ENCODE results near the gene SLC6A18. TPM values are rescaled to one million over a fixed set of nuclear protein-coding genes. Genes with fewer than 3 reads are reported as not detected.

The SLC6A18 gene
- total RNA-seq, 2 donors from 2014 or later, result not detected

DNA sequence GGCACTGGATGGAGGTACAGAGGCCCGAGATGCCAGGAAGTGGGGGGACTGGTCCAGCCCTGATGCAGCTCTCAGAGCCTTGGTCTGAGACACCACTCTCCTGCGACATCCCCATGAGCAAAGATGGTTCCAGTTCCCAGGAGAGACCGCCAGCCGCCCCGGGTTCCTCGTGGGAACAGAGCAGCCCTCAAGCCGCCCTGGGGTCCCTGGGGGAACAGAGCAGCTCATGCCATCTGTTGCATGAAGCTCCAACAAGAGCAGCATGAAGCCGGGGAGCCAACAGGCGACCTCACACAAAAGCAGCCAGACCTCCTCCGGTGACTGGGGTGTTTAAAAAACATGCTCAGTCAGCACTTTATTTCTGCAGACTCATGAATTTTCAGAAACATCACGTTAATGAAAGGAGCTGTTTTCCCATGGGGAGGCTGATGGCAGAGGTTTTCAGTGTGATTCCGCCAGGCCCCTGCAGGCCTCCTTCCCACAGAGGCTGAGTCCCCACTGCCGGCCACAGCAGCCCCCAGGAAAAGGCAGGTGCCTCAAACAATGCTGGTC, 6.2 kb downstream of the SLC6A18 start:
- Mint-ChIP-seq H3K27ac (no peak overlapping the region), H3K27me3 (peaks cover 28% of the 10 kb centered on the region in 2 donors), H3K9me3 (peaks cover 5% of the 10 kb centered on the region), H3K36me3 (peaks cover 8% of the 10 kb centered on the region), H3K4me1 (ENCODE audit: low read depth in 2 of 2) (peaks cover 11 to 16% of the 10 kb centered on the region in 2 donors), H3K4me3 (no peak overlapping the region)
- no peak for ATAC-seq
- DNase-seq (ENCODE audit: low spot score), result no peak

DNA sequence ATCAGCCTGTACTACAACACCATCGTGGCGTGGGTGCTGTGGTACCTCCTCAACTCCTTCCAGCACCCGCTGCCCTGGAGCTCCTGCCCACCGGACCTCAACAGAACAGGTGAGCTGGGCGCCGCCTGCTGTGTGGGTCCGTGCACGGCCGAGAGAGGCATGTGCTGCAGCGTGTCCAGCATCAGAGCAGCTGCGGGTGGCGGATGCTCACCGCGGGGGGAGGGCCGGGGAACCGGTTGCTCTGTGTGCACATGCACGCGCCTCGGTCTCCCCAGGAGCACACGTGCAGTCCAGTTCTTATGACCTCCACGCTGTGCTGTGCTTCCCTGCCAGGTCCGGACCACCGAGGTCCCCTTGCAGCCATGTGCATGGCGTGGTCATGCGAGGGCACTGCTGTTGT, 7.6 kb downstream of the SLC6A18 start:
- peaks cover 20 to 27% of the 10 kb centered on the region in 2 donors for H3K27me3 Mint-ChIP-seq
- peaks cover 7% of the 10 kb centered on the region for H3K9me3 Mint-ChIP-seq
- H3K4me3 Mint-ChIP-seq, result no peak overlapping the region
- peaks cover 8% of the 10 kb centered on the region for H3K36me3 Mint-ChIP-seq
- ATAC-seq, result no peak
- peaks cover 6 to 8% of the 10 kb centered on the region in 2 donors for H3K4me1 Mint-ChIP-seq (ENCODE audit: low read depth in 2 of 2)
- H3K27ac Mint-ChIP-seq, result no peak overlapping the region
- DNase-seq (ENCODE audit: low spot score), result no peak

GRCh38 chr5:1235379-1235778, 10.2 kb downstream of the SLC6A18 start:
- peaks cover 7% of the 10 kb centered on the region for H3K9me3 Mint-ChIP-seq
- peaks cover 6 to 8% of the 10 kb centered on the region in 2 donors for H3K27me3 Mint-ChIP-seq
- H3K27ac Mint-ChIP-seq, result no peak overlapping the region
- H3K36me3 Mint-ChIP-seq, result peaks cover 8% of the 10 kb centered on the region
- H3K4me3 Mint-ChIP-seq, result no peak overlapping the region
- DNase-seq (ENCODE audit: low spot score), result no peak
- ATAC-seq, result no peak
- no peaks in the 10 kb centered on the region for H3K4me1 Mint-ChIP-seq (ENCODE audit: low read depth in 2 of 2)

DNA sequence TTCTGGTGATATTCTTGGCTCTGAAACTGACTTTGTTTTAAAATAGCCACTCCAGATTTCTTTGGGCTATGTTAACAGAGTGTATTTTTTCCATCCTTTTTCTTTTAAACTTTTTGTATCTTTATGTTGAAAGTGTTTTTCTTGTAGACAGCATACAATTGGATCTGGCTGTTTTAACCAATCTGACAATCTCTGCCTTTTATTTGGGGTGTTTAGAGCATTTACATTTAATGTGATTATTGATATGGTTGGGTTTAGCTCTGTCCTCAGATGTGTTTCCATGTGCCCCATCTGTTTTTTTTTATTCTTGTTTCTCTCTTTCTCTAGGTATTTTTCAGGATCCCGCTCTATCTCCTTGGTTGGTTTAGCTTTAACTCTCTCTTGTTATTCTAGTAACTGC, 10.7 kb downstream of the SLC6A18 start:
- H3K27ac Mint-ChIP-seq, result no peak overlapping the region

DNA sequence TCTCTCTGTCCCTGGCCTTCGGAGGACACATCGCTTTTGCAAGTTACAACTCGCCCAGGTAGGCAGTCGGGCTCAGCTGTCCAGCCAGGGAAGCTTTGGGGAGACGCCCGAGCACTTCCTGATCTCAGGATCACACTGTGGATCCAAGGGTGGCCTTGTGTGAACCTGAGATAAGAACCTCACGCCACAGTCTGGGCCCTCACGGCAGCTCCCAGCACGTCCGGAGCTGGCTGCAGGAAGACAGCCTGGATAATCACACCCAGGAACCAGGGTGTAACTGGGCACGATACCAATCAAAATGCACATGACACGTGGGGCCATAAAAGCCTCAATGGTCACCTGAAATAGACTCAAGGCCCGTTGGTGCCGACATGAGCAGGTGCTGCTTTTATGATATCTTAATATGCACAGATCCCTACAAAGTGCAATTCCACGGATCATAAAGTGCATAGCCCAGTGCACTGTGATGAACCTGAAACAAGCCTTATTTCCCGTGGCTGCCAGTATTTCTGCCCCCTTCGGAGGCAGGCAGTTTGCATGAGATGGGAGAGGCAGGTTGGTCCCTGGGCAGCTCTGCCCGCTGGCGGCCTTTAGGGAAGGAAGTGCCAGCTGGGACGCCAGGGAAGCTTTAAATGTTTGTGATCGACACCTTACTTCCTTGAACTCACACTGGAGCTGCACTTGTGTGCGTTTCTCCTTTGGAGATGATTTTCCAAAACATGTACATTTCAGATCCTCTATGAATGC, 14.5 kb downstream of the SLC6A18 start:
- peaks cover 6% of the 10 kb centered on the region in 2 donors for H3K27me3 Mint-ChIP-seq
- no peak for ATAC-seq
- no peak overlapping the region for H3K27ac Mint-ChIP-seq
- H3K9me3 Mint-ChIP-seq, result peaks cover 7% of the 10 kb centered on the region
- no peak for DNase-seq (ENCODE audit: low spot score)
- H3K4me1 Mint-ChIP-seq (ENCODE audit: low read depth in 2 of 2), result no peaks in the 10 kb centered on the region
- peaks cover 8% of the 10 kb centered on the region for H3K36me3 Mint-ChIP-seq
- no peak overlapping the region for H3K4me3 Mint-ChIP-seq

More for the DNA sequence above, 10.7 kb downstream of the SLC6A18 start:
- Mint-ChIP-seq H3K27me3 (peaks cover 6% of the 10 kb centered on the region in 2 donors), H3K4me3 (no peak overlapping the region), H3K36me3 (peaks cover 8% of the 10 kb centered on the region), H3K9me3 (peaks cover 7% of the 10 kb centered on the region), H3K4me1 (ENCODE audit: low read depth in 2 of 2) (no peaks in the 10 kb centered on the region)
- no peak for ATAC-seq
- no peak for DNase-seq (ENCODE audit: low spot score)

DNA sequence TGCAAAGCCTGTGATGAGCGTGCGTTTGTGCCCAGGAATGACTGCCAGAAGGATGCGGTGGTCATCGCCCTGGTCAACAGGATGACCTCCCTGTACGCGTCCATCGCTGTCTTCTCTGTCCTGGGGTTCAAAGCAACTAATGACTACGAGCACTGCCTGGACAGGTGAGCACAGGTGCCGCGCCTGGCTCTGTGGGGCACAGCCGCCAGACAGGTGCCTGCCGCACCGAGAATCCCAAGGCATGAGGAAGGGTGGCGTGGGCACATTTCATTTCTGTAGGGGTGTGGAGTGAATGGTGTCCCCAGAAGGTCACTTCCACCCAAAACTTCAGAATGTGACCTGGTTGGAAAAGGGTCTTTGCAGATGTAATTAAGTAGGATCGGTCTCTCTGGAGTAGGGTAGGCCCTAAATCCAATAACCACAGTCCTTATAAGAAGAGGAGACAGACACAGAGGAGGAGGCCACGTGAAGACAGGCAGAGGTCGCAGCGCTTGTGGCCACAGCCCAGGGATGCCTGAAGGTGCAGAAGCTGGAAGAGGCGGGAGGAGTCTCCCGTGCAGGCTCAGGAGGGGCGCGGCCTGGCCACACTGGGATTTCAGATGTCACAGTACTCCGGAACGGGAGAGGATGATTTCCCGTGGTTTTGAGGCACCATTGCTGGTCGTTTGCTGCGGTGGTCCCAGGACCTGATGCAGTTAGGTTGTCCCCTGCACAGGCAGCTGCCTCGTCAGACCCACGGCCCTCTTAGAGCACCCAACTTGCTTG, 15.5 kb downstream of the SLC6A18 start:
- ATAC-seq, result no peak
- H3K4me1 Mint-ChIP-seq (ENCODE audit: low read depth in 2 of 2), result no peaks in the 10 kb centered on the region
- peaks cover 7% of the 10 kb centered on the region for H3K36me3 Mint-ChIP-seq
- H3K9me3 Mint-ChIP-seq, result peaks cover 7% of the 10 kb centered on the region
- peaks cover 6% of the 10 kb centered on the region in 2 donors for H3K27me3 Mint-ChIP-seq
- no peak for DNase-seq (ENCODE audit: low spot score)
- H3K27ac Mint-ChIP-seq, result no peak overlapping the region
- no peak overlapping the region for H3K4me3 Mint-ChIP-seq

DNA sequence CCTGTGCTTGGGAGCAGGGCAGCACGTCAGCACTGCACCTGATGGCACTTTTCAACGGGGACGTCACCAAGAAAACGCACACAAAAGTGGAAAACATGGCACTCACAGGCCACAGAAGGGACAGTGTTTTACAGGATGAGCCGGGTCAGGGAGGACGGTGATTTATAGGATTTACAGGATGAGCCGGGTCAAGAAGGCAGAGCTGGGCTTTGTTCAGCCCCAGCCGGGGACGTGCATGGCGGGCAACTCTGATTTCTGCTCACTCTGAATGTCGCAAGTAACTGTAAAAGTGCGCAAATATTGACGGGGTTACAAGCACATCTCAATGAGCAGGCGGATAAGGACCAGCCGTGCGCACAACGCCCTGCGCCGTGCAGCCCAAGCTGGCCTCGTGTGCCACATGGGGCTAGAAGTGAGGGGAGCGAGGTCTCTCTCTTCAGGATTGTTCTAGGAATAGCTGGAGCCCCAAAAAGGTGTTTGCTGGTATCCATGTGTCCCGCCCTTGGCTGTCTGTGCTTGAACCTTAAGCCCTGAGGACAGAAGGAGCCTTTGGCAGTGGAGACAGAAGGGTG, 16.4 kb downstream of the SLC6A18 start:
- ATAC-seq, result no peak
- Mint-ChIP-seq H3K27me3 (peaks cover 0 to 3% of the 10 kb centered on the region in 2 donors), H3K36me3 (no peaks in the 10 kb centered on the region), H3K4me1 (ENCODE audit: low read depth in 2 of 2) (no peaks in the 10 kb centered on the region), H3K4me3 (no peak overlapping the region), H3K9me3 (peaks cover under 1% of the 10 kb centered on the region), H3K27ac (no peak overlapping the region)
- DNase-seq (ENCODE audit: low spot score), result no peak

DNA sequence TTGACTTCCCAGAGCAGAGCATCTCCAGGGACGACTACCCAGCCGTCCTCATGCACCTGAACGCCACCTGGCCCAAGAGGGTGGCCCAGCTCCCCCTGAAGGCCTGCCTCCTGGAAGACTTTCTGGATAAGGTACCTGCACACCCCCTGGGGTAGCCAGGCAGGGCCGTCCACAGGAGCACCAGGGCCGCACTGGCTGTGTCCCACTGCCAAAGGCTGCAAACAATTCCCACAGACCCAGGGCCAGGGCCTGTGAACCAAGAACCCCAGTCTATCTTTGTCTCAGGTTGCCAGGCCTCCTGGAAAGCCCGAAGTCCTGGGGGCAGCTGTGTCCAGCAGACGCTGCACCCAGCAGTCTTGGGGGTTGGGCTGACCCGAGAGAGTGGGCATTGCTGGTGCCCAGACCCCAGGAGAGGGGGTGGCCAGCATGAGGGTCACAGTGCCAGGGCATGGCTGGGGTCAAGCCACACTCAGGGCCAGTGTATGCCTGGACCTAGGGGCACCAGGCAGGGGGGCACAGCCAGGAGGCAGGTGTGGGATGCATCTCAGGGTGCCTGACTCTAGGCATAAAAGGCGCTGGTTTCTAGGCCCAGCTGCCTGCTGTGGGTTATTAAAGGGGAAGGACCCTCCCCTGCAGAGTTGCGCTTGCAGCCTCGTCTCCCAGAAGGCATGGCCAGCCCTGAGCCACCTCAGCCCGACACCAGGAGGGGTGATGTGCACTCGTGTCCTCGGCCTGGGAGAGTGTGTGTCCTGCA, 17.7 kb downstream of the SLC6A18 start:
- H3K4me3 Mint-ChIP-seq, result no peak overlapping the region
- H3K27ac Mint-ChIP-seq, result no peak overlapping the region
- peaks cover 0 to 4% of the 10 kb centered on the region in 2 donors for H3K27me3 Mint-ChIP-seq
- ATAC-seq (peak in 1 of 2 donors; percentile 16), DNase-seq (ENCODE audit: low spot score) (no peak)
- H3K36me3 Mint-ChIP-seq, result no peaks in the 10 kb centered on the region
- H3K9me3 Mint-ChIP-seq, result no peaks in the 10 kb centered on the region
- no peaks in the 10 kb centered on the region for H3K4me1 Mint-ChIP-seq (ENCODE audit: low read depth in 2 of 2)

DNA sequence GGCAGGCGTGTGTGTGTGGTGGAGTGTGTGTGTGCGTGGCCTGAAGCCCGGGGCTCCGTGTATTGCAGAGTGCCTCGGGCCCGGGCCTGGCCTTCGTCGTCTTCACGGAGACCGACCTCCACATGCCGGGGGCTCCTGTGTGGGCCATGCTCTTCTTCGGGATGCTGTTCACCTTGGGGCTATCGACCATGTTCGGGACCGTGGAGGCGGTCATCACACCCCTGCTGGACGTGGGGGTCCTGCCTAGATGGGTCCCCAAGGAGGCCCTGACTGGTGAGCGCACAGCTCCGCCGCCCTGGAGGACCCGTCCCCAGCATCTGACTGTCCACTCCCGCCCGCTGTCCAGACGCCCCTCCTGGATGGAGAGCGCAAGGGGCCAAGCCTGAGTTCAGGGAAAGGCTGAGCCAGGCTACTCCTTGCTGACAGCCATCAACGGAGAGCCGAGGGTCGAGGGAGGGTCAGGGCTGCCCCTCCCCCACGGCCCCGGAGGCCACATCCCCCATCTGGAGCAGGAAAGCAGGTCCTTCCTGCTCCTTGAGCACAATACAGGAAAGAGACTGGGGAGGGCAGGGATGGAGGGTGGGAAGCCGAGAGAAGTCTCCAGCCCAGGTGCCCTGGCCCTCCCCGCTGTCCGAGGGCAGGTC, 18.4 kb downstream of the SLC6A18 start:
- Mint-ChIP-seq H3K4me3 (no peak overlapping the region), H3K9me3 (no peaks in the 10 kb centered on the region), H3K4me1 (ENCODE audit: low read depth in 2 of 2) (no peaks in the 10 kb centered on the region), H3K36me3 (no peaks in the 10 kb centered on the region), H3K27me3 (peaks cover 0 to 8% of the 10 kb centered on the region in 2 donors), H3K27ac (no peak overlapping the region)
- ATAC-seq (peak in 1 of 2 donors; percentile 12), DNase-seq (ENCODE audit: low spot score) (no peak)

GRCh38 chr5:1244255-1244654, 19.1 kb downstream of the SLC6A18 start:
- Mint-ChIP-seq H3K27me3 (peaks cover 0 to 10% of the 10 kb centered on the region in 2 donors), H3K9me3 (no peaks in the 10 kb centered on the region), H3K4me3 (no peak overlapping the region), H3K4me1 (ENCODE audit: low read depth in 2 of 2) (no peaks in the 10 kb centered on the region), H3K27ac (no peak overlapping the region), H3K36me3 (no peaks in the 10 kb centered on the region)
- ATAC-seq (no peak), DNase-seq (ENCODE audit: low spot score) (no peak)

- Mint-ChIP-seq H3K27me3 (peaks cover 0 to 12% of the 10 kb centered on the region in 2 donors), H3K27ac (no peak overlapping the region), H3K36me3 (no peaks in the 10 kb centered on the region), H3K4me3 (no peak overlapping the region), H3K4me1 (ENCODE audit: low read depth in 2 of 2) (no peaks in the 10 kb centered on the region), H3K9me3 (no peaks in the 10 kb centered on the region)
- no peak for ATAC-seq
- DNase-seq (ENCODE audit: low spot score), result no peak
Measured at GRCh38 chr5:1244976-1245375, 19.8 kb downstream of the SLC6A18 start.

DNA sequence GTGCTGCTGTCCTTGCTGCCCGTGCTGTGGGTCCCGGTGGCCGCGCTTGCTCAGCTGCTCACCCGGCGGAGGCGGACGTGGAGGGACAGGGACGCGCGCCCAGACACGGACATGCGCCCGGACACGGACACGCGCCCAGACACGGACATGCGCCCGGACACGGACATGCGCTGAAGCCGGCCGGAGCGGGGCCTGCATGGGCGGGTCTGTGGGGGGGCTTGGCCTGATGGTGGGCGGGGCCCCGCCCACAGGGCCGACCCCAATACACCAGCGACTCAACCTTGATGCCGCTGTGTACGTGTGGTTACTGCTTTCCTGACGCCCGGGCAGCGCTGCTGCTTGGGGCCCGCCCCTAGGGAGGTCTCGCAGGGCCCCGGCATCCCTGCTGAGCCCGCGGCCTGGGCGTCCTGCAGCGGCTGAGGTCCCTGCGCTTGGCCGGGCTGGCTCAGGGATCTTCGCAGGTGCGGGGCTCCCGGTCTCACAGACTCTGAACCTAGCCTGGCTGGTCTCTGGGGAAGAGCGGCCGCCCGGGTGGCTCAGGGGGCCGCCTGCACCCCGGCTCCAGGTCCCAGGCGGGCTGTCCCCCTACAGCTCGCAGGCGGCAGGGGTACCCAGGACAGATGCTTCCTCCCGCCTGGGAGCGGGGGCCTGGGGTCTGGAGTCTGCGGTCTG, 20.9 kb downstream of the SLC6A18 start:
- H3K9me3 Mint-ChIP-seq, result no peaks in the 10 kb centered on the region
- H3K27me3 Mint-ChIP-seq, result peaks cover 0 to 15% of the 10 kb centered on the region in 2 donors
- no peaks in the 10 kb centered on the region for H3K4me1 Mint-ChIP-seq (ENCODE audit: low read depth in 2 of 2)
- DNase-seq (ENCODE audit: low spot score) (no peak), ATAC-seq (no peak)
- H3K27ac Mint-ChIP-seq, result no peak overlapping the region
- H3K4me3 Mint-ChIP-seq, result no peak overlapping the region
- H3K36me3 Mint-ChIP-seq, result no peaks in the 10 kb centered on the region

All from natural killer cell treated with Interleukin-12 subunit alpha and Interleukin-12 subunit beta and Interleukin-15 and Interleukin-18, amount 100 ng/mL, for 72 hours (primary cell).